GM12864 (cell line): ENCODE results near the gene EML6.

Experiments used
- DNase-seq: peaks from one replicate; pipeline ENCODE4 v3.0.0-alpha.2; 2011; ENCODE audit warnings: low read depth
- H3K4me3 ChIP-seq: 2 replicates; pipeline ENCODE4 v1.5.1; 2011; ENCODE audit warnings: mild to moderate bottlenecking, low read depth, low read length, control low read depth
- TF ChIP-seq, protein P1 (sequence below): IDR thresholded peaks from 2 replicates; pipeline ENCODE4 v1.5.1; 2011; ENCODE audit warnings: low read depth, mild to moderate bottlenecking, moderate library complexity, low read length, control low read depth, inconsistent platforms; ENCODE audit errors: missing control alignments

Gene EML6

DNA sequence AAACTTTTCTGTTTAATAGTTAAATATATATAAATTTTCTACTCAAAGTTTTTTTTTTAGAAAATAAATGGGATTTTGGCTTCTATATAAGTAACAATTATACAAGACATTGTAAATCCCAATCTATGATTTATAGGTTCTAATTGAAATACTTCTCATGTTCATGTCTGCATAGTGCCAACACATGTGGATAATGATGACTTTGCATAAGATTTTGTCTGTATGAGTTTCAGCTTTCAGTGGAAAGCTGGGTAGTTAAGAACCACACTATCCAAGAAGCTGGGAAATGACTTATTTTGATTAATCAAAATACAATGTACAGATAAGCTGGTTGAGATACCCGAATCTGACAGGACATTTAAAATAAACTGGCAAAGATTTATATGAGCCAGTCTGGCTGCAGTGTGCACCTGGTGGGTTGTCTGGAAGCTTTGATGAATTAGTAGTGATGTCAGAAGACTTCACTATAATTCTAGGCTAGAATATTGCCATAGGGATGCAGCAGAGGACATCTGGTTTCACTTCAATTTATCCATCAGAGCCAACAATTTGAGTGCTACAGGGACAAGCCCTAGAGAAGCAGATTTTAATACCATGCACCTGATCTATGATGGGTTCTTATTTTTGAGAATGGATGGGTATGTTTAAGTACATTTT, 45.4 kb downstream of the EML6 start:
- H3K4me3 ChIP-seq = no peak overlapping the region
- no peak for DNase-seq

DNA sequence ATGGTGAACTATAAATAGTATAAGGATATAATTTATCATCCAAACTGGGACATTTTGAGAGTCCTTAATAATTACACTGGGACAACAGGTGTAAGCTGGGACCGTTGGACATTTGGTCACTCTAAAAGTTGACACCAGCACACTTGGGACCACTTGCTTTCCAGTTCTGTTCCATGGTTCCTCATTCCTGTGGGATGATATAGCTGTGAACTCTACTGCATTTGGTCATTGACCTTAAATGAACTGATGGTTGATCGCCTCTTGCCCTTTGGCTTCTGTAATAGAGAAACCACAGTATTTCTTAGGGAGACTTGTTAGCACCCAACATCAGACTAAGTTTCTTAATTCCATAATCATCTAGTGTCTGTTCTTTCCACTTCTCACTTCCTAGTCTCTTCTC, 46.7 kb downstream of the EML6 start:
- TF ChIP-seq, protein P1, sequence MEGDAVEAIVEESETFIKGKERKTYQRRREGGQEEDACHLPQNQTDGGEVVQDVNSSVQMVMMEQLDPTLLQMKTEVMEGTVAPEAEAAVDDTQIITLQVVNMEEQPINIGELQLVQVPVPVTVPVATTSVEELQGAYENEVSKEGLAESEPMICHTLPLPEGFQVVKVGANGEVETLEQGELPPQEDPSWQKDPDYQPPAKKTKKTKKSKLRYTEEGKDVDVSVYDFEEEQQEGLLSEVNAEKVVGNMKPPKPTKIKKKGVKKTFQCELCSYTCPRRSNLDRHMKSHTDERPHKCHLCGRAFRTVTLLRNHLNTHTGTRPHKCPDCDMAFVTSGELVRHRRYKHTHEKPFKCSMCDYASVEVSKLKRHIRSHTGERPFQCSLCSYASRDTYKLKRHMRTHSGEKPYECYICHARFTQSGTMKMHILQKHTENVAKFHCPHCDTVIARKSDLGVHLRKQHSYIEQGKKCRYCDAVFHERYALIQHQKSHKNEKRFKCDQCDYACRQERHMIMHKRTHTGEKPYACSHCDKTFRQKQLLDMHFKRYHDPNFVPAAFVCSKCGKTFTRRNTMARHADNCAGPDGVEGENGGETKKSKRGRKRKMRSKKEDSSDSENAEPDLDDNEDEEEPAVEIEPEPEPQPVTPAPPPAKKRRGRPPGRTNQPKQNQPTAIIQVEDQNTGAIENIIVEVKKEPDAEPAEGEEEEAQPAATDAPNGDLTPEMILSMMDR = no peak
- no peak for DNase-seq
- no peak overlapping the region for H3K4me3 ChIP-seq

More for the DNA sequence above, 45.4 kb downstream of the EML6 start:
- TF ChIP-seq, protein P1 = no peak

DNA sequence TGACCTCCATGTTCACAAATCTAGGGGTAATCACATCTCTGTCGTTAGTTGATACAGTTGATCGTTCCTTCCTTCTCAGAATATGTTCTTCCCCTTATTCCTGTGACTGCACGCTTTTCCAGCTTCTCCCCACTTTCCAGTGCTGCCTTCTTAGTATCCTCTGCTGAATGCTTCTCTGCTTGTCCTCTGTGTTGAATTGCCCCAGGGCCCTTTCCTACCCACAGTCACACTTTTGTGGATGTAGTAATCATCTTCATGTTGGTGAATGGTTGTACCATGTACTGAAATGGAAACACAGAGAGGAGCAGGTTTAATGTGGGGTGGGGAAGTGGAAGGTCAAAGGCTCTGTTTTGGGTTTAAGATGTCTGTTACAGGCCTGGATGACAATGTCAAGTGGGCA, 47.2 kb downstream of the EML6 start:
- no peak overlapping the region for H3K4me3 ChIP-seq
- TF ChIP-seq, protein P1 = no peak
- no peak for DNase-seq

DNA sequence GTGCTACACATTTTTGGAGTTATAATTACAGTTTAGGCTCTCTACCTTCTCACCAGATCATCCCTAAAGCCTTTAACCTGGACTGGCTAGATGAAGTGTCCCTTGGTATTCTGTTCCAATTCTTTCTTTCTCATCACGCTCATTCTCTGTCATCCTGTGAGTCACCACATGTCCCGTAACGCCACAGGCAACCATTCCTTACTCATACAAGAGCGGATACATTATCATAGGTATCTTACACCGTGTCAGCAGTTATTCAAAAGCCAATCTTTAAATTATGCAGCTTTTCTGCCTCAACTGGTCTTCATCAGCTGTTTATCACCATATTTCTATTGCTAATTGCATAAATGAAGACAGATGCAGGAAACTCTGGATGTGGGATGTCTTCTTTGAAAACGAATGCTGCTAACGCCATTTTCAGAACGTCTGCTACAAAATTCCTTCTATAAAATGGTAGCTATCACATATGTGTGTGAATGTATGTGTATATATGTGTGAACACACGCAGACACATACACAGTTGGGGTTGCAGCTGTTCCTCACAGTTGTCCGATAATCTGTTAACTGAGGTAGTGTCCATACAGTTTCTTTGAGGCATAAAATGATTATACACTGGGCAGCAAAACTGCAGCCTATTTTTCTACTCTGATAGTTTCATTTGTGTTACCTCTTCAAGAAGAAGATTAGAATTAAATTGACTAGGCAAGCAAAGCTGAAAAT, 47.9 kb downstream of the EML6 start:
- TF ChIP-seq, protein P1 = no peak
- no peak overlapping the region for H3K4me3 ChIP-seq
- no peak for DNase-seq

DNA sequence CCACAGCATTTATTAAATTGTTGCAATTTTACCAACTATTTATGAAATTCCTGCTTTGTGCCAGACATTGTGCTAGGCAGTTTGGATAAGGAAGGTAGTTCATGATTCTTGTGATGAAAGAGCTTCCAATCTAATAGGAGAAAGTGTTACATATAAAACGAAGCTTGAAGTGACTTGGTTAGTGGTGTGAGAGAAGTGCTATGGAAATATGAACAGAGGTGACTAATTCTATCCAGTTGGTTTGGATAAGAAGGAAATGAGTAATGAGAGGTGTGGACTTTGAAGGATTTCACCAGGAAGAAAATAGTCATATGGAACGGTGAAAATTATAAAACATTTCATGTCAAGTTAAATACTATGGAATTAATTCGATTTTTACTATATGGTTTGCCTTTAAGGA, 48.6 kb downstream of the EML6 start:
- no peak overlapping the region for H3K4me3 ChIP-seq
- TF ChIP-seq, protein P1 = no peak
- DNase-seq = no peak

DNA sequence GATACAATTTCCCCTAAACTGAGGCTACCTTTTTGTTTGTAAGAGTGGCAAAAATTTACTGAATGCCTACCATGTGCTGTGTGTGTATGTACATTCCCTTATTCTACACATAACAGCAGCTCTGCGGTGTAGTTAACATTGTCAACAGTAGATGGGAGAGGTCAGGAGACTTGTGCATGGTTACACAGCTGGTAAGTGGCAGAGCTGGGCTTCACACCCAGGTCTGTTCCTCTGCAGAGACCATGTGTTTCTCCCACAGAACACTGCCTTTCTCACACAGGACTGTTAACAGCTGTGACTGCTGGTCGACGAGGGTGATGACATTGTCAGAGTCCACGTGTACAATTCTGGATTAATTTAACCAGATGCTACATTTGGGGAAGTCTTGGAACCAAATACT, 49.1 kb downstream of the EML6 start:
- TF ChIP-seq, protein P1 = no peak
- no peak for DNase-seq
- H3K4me3 ChIP-seq = no peak overlapping the region
